ENCODE measurements around the gene DUSP16.
A peak's percentile ranks its signal among the peaks of the same experiment; 100 is the strongest.

The DUSP16 gene

GRCh38 chr12:12465522-12465921 lies 97.1 kb downstream of the DUSP16 start:
- no peak for DNase-seq

- DNase-seq: no peak
Observed at GRCh38 chr12:12461923-12462315, 100.7 kb downstream of the DUSP16 start.

GRCh38 chr12:12460935-12461922 lies 101.4 kb downstream of the DUSP16 start:
- DNase-seq: no peak

GRCh38 chr12:12456637-12457036 lies 106.0 kb downstream of the DUSP16 start:
- no peak for DNase-seq

- no peak for DNase-seq
Observed at GRCh38 chr12:12454315-12454714, 108.3 kb downstream of the DUSP16 start.

GRCh38 chr12:12453635-12454034 lies 109.0 kb downstream of the DUSP16 start:
- DNase-seq: no peak

GRCh38 chr12:12452326-12452902 lies 110.2 kb downstream of the DUSP16 start:
- no peak for DNase-seq

- DNase-seq: no peak
Observed at GRCh38 chr12:12451098-12451497, 111.6 kb downstream of the DUSP16 start.

GRCh38 chr12:12450043-12450471 lies 112.6 kb downstream of the DUSP16 start:
- DNase-seq: no peak

- DNase-seq: no peak
Observed at GRCh38 chr12:12449533-12450025, 113.1 kb downstream of the DUSP16 start.

GRCh38 chr12:12447837-12448236 lies 114.8 kb downstream of the DUSP16 start:
- DNase-seq: no peak

- no peak for DNase-seq
Observed at GRCh38 chr12:12447236-12447635, 115.4 kb downstream of the DUSP16 start.

- no peak for DNase-seq
Observed at GRCh38 chr12:12446786-12447185, 115.9 kb downstream of the DUSP16 start.

- DNase-seq: no peak
Observed at GRCh38 chr12:12445882-12446181, 116.8 kb downstream of the DUSP16 start.

- DNase-seq: no peak
Observed at GRCh38 chr12:12445165-12445881, 117.3 kb downstream of the DUSP16 start.

GRCh38 chr12:12443431-12443878 lies 119.2 kb downstream of the DUSP16 start:
- no peak for DNase-seq

- DNase-seq: no peak
Observed at GRCh38 chr12:12442548-12443071, 120.1 kb downstream of the DUSP16 start.

GRCh38 chr12:12441843-12442461 lies 120.7 kb downstream of the DUSP16 start:
- no peak for DNase-seq

- DNase-seq: no peak
Observed at GRCh38 chr12:12441429-12441807, 121.2 kb downstream of the DUSP16 start.

GRCh38 chr12:12440784-12441428 lies 121.8 kb downstream of the DUSP16 start:
- peak; percentile 42 for DNase-seq

- no peak for DNase-seq
Observed at GRCh38 chr12:12439636-12440035, 123.0 kb downstream of the DUSP16 start.

- DNase-seq: no peak
Observed at GRCh38 chr12:12436831-12437345, 125.8 kb downstream of the DUSP16 start.

All from NCI-H2029 treated with DMSO at 0.1 percent for 48 hours (cell line).